ENCODE data around the gene KANSL2. TPM values are rescaled to one million over a fixed set of nuclear protein-coding genes. Genes with fewer than 3 reads are reported as not detected.

The KANSL2 gene
- total and polyA plus RNA-seq, 9 of the 15 experiments (the other 6 are each of a cell fraction or from before 2014, with no cell fraction given) = 41.1 to 89.8 (median 55.4) TPM

DNA sequence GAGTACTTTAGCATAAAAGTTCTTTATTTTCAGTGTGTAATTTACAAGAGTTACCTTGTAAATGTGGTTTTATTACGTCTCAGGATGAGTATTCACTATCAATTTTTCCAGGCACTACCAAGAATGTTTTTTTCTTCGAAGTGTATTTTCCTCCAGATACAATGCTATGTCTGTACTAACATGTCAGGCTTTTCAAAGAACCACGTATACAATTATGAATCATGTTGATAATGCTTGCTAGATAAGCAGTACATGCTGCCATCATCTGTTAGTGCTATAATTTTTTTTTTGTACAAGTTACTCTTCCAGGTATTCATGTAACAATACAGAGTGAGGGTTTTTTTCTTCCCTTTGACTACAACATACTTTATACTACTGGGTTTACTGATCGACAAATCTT, 5.6 kb upstream of the KANSL2 start:
- no peak overlapping the region for H2AFZ ChIP-seq (ENCODE audit: low read depth, low read length)
- no peak for FAIRE-seq
- DNase-seq (ENCODE audit: extremely low read depth in 1 of 4, low spot score in 3 of 4) = no peak
- TF ChIP-seq, protein P1, sequence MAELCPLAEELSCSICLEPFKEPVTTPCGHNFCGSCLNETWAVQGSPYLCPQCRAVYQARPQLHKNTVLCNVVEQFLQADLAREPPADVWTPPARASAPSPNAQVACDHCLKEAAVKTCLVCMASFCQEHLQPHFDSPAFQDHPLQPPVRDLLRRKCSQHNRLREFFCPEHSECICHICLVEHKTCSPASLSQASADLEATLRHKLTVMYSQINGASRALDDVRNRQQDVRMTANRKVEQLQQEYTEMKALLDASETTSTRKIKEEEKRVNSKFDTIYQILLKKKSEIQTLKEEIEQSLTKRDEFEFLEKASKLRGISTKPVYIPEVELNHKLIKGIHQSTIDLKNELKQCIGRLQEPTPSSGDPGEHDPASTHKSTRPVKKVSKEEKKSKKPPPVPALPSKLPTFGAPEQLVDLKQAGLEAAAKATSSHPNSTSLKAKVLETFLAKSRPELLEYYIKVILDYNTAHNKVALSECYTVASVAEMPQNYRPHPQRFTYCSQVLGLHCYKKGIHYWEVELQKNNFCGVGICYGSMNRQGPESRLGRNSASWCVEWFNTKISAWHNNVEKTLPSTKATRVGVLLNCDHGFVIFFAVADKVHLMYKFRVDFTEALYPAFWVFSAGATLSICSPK (IDR thresholded peaks at IDR 0.05; ENCODE audit: borderline replicate concordance) = no peak
- TF ChIP-seq CCAR2 (IDR thresholded peaks at IDR 0.05; ENCODE audit: low read depth, low read length) (no peak), CBFA2T3 (IDR thresholded peaks at IDR 0.05) (0 out of 2 replicates have a peak, but pooled peaks have one; percentile 12), NBN (IDR thresholded peaks at IDR 0.05; ENCODE audit: low read depth) (no peak), ZKSCAN3 (CRISPR knock-in tag; IDR thresholded peaks at IDR 0.05) (no peak), ARID1B (IDR thresholded peaks at IDR 0.05) (peak; percentile 50; the same call in 1 of the 2 replicates), FOSL1 (tag; conservative IDR thresholded peaks at IDR 0.05) (peak; percentile 70), JUND (IDR thresholded peaks at IDR 0.05; ENCODE audit: borderline replicate concordance, low read depth, low read length) (peak; percentile 4; the same call in 1 of the 2 replicates), JUND (tag; IDR thresholded peaks at IDR 0.05; ENCODE audit: borderline replicate concordance, low read depth, low read length) (peak; percentile 44; the same call in 1 of the 3 replicates), ZFX (CRISPR knock-in tag; IDR thresholded peaks at IDR 0.05) (no peak), TGIF2 (CRISPR knock-in tag; IDR thresholded peaks at IDR 0.05) (no peak), TEAD2 (tag; IDR thresholded peaks at IDR 0.05) (no peak), NFATC3 (IDR thresholded peaks at IDR 0.05) (no peak), CBFB (CRISPR knock-in tag; IDR thresholded peaks at IDR 0.05) (no peak), TAL1 (IDR thresholded peaks at IDR 0.05) (0 out of 2 replicates have a peak, but pooled peaks have one; percentile 5), TSC22D4 (tag; IDR thresholded peaks at IDR 0.05) (no peak), HNRNPL (IDR thresholded peaks at IDR 0.05; ENCODE audit: low read depth, low read length) (no peak), LARP7 (IDR thresholded peaks at IDR 0.05) (no peak)
- TF ChIP-seq, protein P2, sequence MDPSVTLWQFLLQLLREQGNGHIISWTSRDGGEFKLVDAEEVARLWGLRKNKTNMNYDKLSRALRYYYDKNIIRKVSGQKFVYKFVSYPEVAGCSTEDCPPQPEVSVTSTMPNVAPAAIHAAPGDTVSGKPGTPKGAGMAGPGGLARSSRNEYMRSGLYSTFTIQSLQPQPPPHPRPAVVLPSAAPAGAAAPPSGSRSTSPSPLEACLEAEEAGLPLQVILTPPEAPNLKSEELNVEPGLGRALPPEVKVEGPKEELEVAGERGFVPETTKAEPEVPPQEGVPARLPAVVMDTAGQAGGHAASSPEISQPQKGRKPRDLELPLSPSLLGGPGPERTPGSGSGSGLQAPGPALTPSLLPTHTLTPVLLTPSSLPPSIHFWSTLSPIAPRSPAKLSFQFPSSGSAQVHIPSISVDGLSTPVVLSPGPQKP (CRISPR knock-in tag; IDR thresholded peaks at IDR 0.05) = no peak
- TF ChIP-seq, protein P3, sequence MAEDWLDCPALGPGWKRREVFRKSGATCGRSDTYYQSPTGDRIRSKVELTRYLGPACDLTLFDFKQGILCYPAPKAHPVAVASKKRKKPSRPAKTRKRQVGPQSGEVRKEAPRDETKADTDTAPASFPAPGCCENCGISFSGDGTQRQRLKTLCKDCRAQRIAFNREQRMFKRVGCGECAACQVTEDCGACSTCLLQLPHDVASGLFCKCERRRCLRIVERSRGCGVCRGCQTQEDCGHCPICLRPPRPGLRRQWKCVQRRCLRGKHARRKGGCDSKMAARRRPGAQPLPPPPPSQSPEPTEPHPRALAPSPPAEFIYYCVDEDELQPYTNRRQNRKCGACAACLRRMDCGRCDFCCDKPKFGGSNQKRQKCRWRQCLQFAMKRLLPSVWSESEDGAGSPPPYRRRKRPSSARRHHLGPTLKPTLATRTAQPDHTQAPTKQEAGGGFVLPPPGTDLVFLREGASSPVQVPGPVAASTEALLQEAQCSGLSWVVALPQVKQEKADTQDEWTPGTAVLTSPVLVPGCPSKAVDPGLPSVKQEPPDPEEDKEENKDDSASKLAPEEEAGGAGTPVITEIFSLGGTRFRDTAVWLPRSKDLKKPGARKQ (CRISPR knock-in tag; IDR thresholded peaks at IDR 0.05) = no peak
- no peak overlapping the region for H3K9ac ChIP-seq (ENCODE audit: insufficient read depth in 1 of 2, low read depth in 2 of 2, low read length in 2 of 2)
- intact Hi-C loops (cut with micrococcal nuclease) (no loop called here), in situ Hi-C loops (cut with MboI) (no loop called here)
- ChIA-PET POLR2A (no interaction called here), CTCF (ENCODE audit: low intra/inter-chr PET ratio) (no interaction called here)
- H3K4me3 ChIP-seq = no peak overlapping the region
- H3K27ac ChIP-seq (ENCODE audit: extremely low read depth, low read depth, low read length) = no peak overlapping the region
- H3K9me1 ChIP-seq (ENCODE audit: control insufficient read depth, insufficient read depth, low read length) = no peaks in the 10 kb centered on the region
- no TSS peak for BruUV-seq (replicated peaks)
- 41% methylated on average over 4 of the region's 4 CpGs for WGBS (ENCODE audit: insufficient coverage, low coverage, missing lambda C conversion rate)
- peaks cover 49% of the 10 kb centered on the region for H3K36me3 ChIP-seq (ENCODE audit: control insufficient read depth, insufficient read depth, low read length)
- H4K20me1 ChIP-seq (replicated peaks; ENCODE audit: control insufficient read depth, insufficient read depth, low read length) = no peaks in the 10 kb centered on the region
- no peaks in the 10 kb centered on the region for H3K9me3 ChIP-seq (replicated peaks; ENCODE audit: control insufficient read depth, insufficient read depth, low read depth, low read length)
- peaks cover 29% of the 10 kb centered on the region for H3K79me2 ChIP-seq (ENCODE audit: control insufficient read depth, insufficient read depth, low read length)
- H3K27me3 ChIP-seq (ENCODE audit: control insufficient read depth in 2 of 2, insufficient read depth in 2 of 2, low read length in 2 of 2) = no peaks in the 10 kb centered on the region
- no peak overlapping the region for H3K4me2 ChIP-seq (ENCODE audit: insufficient read depth, low read length)
- peaks cover 5 to 9% of the 10 kb centered on the region in 2 experiments; a peak in 3 of 5 replicates for H3K4me1 ChIP-seq (replicated peaks in 1 of 2; ENCODE audit: control insufficient read depth in 2 of 2, insufficient read depth in 2 of 2, low read length in 2 of 2)
- ATAC-seq = no peak

Data from K562 (cell line).